ENCODE data around the gene TOMM40.

The TOMM40 gene

GRCh38 chr19:44931541-44931940, 40.5 kb downstream of the TOMM40 start:
- no peak for DNase-seq

- no peak for DNase-seq
Measured at GRCh38 chr19:44939668-44940067, 48.6 kb downstream of the TOMM40 start.

GRCh38 chr19:44942067-44942571, 51.1 kb downstream of the TOMM40 start, which contains the start of gene APOC4:
Gene APOC4, plus strand, starts transcription at chr19:44942237. Its CDS starts 41 bp downstream, at chr19:44942278.
- DNase-seq = no peak

- DNase-seq = no peak
Measured at GRCh38 chr19:44943801-44944249, 52.8 kb downstream of the TOMM40 start.

DNA sequence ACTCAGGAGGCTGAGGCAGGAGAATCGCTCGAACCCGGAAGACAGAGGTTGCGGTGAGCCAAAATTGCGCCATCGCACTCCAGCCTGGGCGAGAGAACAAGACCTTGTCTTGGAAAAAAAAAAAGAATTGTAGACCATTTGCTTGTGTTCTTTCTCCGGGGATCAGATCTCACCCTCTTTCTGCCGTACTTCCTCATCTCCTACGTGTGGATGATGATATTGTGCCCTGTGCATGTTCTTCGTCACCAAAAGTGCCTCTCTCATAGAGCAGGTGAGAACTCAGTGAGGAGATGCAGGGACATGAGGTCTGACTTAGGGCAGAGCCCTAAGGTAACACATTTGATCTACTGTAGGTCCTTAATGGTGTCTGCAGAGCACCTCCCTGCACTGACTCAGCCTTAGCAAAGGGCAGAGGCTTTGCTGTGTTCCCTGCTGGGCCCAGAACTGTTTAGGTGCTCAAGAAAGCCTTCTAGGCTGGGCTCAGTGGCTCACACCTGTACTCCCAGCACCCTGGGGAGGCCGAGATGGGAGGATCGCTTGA, 56.1 kb downstream of the TOMM40 start:
- no peak for DNase-seq

DNA sequence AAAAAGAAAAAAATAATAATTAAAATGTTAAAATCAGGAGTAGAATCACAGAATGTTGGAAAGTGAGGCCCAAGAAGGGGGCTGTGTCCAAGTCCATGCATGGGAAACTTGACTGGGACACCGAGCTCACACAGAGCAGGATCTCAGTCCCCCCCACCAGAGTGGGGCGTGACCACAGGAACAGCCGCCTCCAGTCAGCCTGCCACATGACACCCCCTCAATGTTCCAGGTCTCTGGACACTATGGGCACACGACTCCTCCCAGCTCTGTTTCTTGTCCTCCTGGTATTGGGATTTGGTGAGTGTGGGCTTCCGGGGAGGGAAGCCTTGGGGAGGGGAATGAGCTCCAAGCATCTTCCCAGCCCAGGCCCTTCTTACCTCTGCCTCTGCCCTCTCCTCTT, 57.2 kb downstream of the TOMM40 start:
- DNase-seq = no peak

DNA sequence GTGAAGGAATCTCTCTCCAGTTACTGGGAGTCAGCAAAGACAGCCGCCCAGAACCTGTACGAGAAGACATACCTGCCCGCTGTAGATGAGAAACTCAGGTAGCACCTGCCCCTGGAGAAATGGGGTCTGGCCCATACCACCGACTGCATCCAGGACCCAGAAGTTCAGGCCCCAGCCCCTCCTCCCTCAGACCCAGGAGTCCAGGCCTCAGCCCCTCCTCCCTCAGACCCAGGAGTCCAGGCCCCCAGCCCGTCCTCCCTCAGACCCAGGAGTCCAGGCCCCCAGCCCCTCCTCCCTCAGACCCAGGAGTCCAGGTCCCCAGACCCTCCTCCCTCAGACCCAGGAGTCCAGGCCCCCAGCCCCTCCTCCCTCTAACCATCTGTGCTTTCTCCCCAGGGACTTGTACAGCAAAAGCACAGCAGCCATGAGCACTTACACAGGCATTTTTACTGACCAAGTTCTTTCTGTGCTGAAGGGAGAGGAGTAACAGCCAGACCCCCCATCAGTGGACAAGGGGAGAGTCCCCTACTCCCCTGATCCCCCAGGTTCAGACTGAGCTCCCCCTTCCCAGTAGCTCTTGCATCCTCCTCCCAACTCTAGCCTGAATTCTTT, 57.8 kb downstream of the TOMM40 start:
- DNase-seq = no peak

- DNase-seq = no peak
Measured at GRCh38 chr19:44949550-44949949, 58.5 kb downstream of the TOMM40 start.

DNA sequence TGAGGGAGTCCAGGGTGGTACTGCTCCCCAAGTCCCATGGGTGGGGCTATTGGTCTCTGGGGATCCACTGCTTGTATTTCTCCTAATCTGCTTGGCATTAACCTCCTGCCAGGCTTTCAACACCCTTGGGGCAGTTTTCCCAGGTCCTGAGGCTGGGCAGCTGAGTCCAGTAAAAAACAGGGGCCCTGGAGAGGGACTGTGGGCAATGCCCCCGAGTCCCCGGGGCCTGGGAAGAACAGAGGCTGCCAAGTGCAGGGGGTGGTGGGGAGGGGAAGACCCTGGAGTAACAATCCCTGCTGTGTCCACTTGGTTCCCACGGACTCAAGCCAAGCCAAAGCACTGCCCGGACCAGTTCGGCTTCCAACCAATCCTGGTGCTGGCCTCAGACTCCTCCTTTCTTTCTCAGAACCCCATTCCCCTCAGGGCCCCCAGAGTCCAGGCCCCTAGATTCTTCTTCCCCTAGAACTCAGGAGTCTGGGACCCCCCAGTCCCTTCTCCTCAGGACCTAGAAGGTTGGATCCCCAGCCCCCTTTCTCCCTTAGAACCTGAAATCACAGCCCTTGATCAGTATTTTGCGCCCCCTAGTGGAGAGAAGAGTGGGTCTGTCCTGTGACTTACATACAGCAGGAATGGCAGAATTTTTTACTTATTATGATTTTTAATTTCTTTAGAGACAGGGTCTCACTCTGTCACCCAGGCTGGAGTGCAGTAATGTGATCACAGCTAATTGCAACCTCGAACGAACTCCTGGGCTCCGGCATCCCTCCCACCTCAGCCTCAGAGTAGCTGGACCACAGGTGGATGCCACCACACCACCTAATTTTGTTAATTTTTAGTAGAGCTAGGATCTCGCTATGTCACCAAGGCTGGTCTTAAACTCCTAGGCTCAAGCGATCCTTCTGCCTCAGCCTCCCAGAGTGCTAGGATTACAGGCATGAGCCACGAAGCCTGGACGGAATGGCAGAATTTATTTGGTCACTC, 60.4 kb downstream of the TOMM40 start:
- peak; percentile 82 for DNase-seq
